ENCODE data around the gene FGD3.

The FGD3 gene

GRCh38 chr9:92934321-92934720, 13.0 kb upstream of the FGD3 start:
- H3K4me3 ChIP-seq (ENCODE audit: low read depth, low read length), result no peak overlapping the region
- DNase-seq (ENCODE audit: low read depth, low spot score), result no peak
- ChIA-PET CTCF (no interaction called here), POLR2A (no interaction called here)
- no peak for TF ChIP-seq CTCF (IDR thresholded peaks at IDR 0.05; ENCODE audit: insufficient read depth, low read length, missing control alignments)

- POLR2A ChIA-PET, result no interaction called here
- TF ChIP-seq CTCF (IDR thresholded peaks at IDR 0.05; ENCODE audit: insufficient read depth, low read length, missing control alignments), result no peak
- DNase-seq (ENCODE audit: low read depth, low spot score), result no peak
- no peak overlapping the region for H3K4me3 ChIP-seq (ENCODE audit: low read depth, low read length)
- CTCF ChIA-PET, result no interaction called here
Measured at GRCh38 chr9:92938025-92938424, 9.3 kb upstream of the FGD3 start.

GRCh38 chr9:92941861-92942260, 5.5 kb upstream of the FGD3 start:
- DNase-seq (ENCODE audit: low read depth, low spot score), result no peak
- H3K4me3 ChIP-seq (ENCODE audit: low read depth, low read length), result no peak overlapping the region
- POLR2A ChIA-PET, result no interaction called here
- TF ChIP-seq CTCF (IDR thresholded peaks at IDR 0.05; ENCODE audit: insufficient read depth, low read length, missing control alignments), result no peak
- CTCF ChIA-PET, result no interaction called here

GRCh38 chr9:92942688-92943616, 4.4 kb upstream of the FGD3 start:
- H3K4me3 ChIP-seq (ENCODE audit: low read depth, low read length), result no peak overlapping the region
- no peak for TF ChIP-seq CTCF (IDR thresholded peaks at IDR 0.05; ENCODE audit: insufficient read depth, low read length, missing control alignments)
- ChIA-PET CTCF (no interaction called here), POLR2A (no interaction called here)
- DNase-seq (ENCODE audit: low read depth, low spot score), result no peak

- no peak for TF ChIP-seq CTCF (IDR thresholded peaks at IDR 0.05; ENCODE audit: insufficient read depth, low read length, missing control alignments)
- no peak overlapping the region for H3K4me3 ChIP-seq (ENCODE audit: low read depth, low read length)
- DNase-seq (ENCODE audit: low read depth, low spot score), result no peak
- ChIA-PET CTCF (no interaction called here), POLR2A (no interaction called here)
Measured at GRCh38 chr9:92944921-92945320, 2.4 kb upstream of the FGD3 start.

- TF ChIP-seq CTCF (IDR thresholded peaks at IDR 0.05; ENCODE audit: insufficient read depth, low read length, missing control alignments), result no peak
- no peak overlapping the region for H3K4me3 ChIP-seq (ENCODE audit: low read depth, low read length)
- ChIA-PET POLR2A (no interaction called here), CTCF (no interaction called here)
- DNase-seq (ENCODE audit: low read depth, low spot score), result no peak
Measured at GRCh38 chr9:92945796-92946195, 1.5 kb upstream of the FGD3 start.
